Stomach smooth muscle (tissue), 2 donors: ENCODE data around the gene ZNF541.
"Not testable (repeated sequence)": the region's sequence is repeated elsewhere in the genome, so short reads cannot be mapped to it uniquely, and the experiment has no call there.

Experiments
- H3K27ac ChIP-seq: one replicate; pipeline ENCODE4 v1.7.0; 2013; ENCODE audit warnings: mild to moderate bottlenecking, low read length, inconsistent platforms
- H3K27me3 ChIP-seq, 2 donors: one replicate each; pipeline ENCODE4 v1.7.0; 2013; ENCODE audit warnings: low read length in 2 of 2; ENCODE audit not compliant: insufficient read depth in 2 of 2, control insufficient read depth in 1 of 2
- H3K36me3 ChIP-seq, 2 donors: one replicate each; pipeline ENCODE4 v1.7.0; 2013; ENCODE audit warnings: low read length in 2 of 2; ENCODE audit not compliant: control insufficient read depth in 2 of 2, insufficient read depth in 2 of 2
- H3K4me1 ChIP-seq: one replicate; pipeline ENCODE4 v1.7.0; 2013; ENCODE audit warnings: low read length; ENCODE audit not compliant: control insufficient read depth, insufficient read depth
- H3K4me3 ChIP-seq, 2 donors: one replicate each; pipeline ENCODE4 v1.7.0; 2013; ENCODE audit warnings: low read length in 2 of 2
- H3K9ac ChIP-seq, 2 donors: one replicate each; pipeline ENCODE4 v1.7.0; 2013; ENCODE audit warnings: low read length in 2 of 2, mild to moderate bottlenecking in 1 of 2
- H3K9me3 ChIP-seq, 2 donors: one replicate each; pipeline ENCODE4 v1.7.0; 2013; ENCODE audit warnings: low read length in 2 of 2; ENCODE audit not compliant: control insufficient read depth in 2 of 2
- donor health status: healthy.
- donor health status: Pancreatic carcinoma.

The ZNF541 gene

DNA sequence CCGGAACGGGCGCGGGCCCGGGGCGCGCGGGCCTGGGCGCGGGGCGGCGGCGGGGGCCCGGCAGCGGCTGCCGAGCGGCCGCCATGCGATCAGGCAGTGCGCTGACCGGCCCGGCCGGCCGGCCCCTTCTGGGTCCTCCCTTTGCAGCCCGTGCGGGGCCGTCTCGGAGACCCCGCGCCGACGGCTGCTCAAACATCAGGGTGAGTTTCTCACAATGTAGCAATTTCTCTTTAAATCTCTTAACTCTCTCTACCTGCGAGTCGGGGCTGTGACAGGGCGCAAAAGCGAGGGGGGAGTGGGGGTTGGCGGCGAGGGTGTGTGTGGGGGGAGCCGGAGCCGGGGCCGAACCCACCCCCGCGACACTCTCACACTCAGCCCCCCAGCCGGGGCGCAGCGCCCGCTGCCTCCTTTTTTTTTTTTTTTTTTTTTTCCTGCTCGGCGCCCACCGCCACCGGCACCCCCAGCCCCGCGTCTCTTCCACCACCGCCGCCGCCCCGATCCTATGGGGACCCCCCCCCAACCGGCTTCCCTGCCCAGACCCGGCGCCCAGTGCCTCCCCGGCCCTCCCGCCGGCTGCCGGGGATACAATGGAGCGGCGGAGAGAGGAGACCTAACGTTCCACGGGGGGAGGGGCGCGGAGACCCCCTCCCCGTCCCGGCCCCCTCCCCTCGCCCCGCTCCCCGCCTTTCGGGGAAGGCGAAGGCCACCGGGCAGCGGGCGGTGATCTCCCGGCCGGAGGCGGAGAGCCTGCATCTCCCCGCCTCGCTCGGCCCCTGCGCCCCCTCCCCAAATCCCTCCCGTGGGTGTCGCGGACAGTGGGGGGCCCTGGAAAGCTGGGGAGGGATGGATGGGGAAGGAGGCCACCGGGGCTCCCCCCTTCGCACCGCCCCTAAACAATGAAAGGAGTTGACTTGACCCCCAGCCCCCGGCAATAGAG, 36.3 kb upstream of the ZNF541 start, which contains the start of gene BICRA:
Gene BICRA, plus strand, starts transcription at position 166 of the 937 bp plus-strand sequence. CDS start 64,441 bp downstream, outside the sequence.
- Histone ChIP-seq H3K36me3 (no peaks in the 10 kb centered on the region), H3K9me3 (no peaks in the 10 kb centered on the region), H3K4me3 (peak within 1 kb of the TSS; percentile 85 to 92), H3K27me3 (no peaks in the 10 kb centered on the region), H3K4me1 (peaks cover 43% of the 10 kb centered on the region), H3K9ac (peak within 1 kb of the TSS; percentile 94 to 98), H3K27ac (peak within 1 kb of the TSS; percentile 97)

DNA sequence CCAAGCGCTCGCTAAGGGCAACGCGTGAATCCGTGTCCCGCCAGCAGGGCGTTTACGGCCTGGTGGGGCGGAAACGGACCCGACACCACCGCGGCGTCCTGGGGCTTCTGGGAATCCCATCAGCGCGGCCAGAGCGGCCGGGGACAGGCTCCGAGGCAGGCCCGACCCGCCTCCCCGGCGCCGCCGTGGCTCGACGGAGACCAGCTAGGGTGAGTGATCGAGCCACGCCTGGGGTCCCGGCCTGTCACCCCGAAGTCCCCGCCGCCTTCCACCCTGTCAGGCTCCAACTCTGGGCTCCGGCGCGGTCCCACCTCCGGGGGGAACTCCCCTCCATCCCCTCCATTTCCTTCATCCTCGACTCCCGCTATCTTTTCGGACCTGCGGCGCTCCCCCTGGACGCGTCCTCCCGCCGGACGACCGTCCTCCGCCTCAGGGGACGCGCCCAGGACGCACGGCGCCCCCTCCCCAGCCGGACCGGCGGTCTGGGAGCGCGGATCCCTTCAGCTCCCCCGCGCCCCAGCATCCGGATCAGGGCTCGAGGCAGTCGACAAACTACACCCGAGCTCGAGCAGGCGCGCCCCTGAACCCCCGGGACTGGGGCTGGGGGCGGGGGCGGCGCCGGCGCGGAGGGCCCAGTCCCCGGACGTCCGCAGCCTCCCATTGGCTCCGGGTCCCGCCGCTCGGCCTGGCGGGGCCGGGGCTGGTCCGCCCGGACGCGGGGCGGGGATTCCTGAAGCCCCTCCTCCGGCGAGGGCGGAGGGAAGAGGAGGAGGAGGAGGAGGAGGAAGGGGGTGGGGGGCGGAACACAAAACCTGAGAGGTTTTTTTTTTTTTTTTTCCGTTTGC, 35.3 kb upstream of the ZNF541 start:
- Histone ChIP-seq H3K27me3 (no peaks in the 10 kb centered on the region), H3K4me3 (peak overlapping the region; percentile 85 to 92), H3K36me3 (no peaks in the 10 kb centered on the region), H3K9ac (peak overlapping the region; percentile 94 to 98), H3K4me1 (peaks cover 35% of the 10 kb centered on the region), H3K9me3 (no peaks in the 10 kb centered on the region), H3K27ac (peak overlapping the region; percentile 97)

DNA sequence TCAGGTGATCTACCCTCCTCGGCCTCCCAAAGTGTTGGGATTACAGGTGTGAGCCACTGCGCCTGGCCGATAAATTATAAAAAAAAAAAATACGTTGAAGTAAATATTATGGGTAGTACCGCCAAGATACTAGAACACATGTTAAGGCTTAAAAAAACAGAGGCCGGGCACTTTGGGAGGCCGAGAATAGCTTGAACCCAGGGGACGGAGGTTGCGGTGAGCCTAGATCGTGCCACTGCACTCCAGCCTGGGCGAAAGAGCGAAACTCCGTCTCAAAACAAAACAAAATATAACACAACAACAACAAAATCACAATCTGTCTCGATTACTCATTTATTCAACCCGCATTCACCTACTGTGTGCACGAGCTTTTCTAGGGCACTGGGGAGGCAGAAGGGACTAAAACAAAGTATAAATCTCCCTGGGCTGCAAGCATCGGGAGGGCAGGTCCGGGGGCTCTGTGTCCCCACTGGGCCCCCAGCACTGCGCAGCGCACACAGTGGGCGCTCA, 34.7 kb upstream of the ZNF541 start:
- H3K9me3 ChIP-seq = no peaks in the 10 kb centered on the region

DNA sequence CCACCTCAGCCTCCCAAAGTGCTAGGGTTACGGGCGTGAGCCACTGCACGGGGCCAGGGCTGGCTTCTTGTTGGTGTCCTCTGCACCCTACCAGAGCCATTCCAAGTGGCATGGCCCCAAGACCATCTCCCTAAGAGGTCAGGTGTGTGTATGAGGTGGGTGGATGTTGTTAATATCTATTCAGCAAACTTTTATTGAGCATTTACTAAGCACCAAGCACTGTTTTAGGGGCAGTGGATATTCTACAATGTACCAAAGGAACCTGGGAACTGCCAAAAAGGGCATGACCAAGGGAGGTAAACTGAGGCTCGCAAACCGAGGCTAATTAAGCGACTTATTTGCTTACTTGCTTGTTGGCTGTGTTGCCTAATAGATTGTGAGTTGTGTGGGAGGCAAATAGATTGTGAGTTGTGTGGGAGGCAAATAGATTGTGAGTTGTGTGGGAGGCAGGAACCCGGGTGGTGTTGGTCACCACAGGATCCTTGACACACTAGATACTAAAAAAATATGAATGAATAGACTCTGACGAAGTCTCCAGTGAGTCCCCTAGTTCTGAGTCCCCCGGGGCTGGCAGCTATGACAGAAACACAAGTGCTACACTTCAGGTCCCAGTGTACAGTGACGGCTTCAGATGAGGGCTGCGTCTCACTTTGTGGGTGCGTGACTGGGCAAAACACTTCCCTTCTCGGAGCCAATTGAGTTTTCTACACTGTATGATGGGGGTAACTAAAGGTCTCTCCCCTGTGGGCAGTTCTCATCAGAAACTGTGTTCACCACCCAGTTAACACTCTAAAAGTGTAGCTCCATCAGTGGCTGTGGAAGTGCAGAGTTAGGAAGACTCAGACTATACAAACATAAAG, 31.0 kb upstream of the ZNF541 start:
- Histone ChIP-seq H3K27ac (no peak overlapping the region), H3K4me1 (peaks cover 15% of the 10 kb centered on the region), H3K36me3 (no peaks in the 10 kb centered on the region), H3K4me3 (no peak overlapping the region), H3K9me3 (no peaks in the 10 kb centered on the region), H3K9ac (no peak overlapping the region), H3K27me3 (no peaks in the 10 kb centered on the region)

More for the DNA sequence above, 34.7 kb upstream of the ZNF541 start:
- Histone ChIP-seq H3K27ac (peak overlapping the region; percentile 97), H3K4me3 (peak overlapping the region; percentile 85 to 92), H3K36me3 (no peaks in the 10 kb centered on the region), H3K9ac (peak overlapping the region; percentile 94 to 98), H3K27me3 (no peaks in the 10 kb centered on the region), H3K4me1 (peaks cover 28% of the 10 kb centered on the region)

DNA sequence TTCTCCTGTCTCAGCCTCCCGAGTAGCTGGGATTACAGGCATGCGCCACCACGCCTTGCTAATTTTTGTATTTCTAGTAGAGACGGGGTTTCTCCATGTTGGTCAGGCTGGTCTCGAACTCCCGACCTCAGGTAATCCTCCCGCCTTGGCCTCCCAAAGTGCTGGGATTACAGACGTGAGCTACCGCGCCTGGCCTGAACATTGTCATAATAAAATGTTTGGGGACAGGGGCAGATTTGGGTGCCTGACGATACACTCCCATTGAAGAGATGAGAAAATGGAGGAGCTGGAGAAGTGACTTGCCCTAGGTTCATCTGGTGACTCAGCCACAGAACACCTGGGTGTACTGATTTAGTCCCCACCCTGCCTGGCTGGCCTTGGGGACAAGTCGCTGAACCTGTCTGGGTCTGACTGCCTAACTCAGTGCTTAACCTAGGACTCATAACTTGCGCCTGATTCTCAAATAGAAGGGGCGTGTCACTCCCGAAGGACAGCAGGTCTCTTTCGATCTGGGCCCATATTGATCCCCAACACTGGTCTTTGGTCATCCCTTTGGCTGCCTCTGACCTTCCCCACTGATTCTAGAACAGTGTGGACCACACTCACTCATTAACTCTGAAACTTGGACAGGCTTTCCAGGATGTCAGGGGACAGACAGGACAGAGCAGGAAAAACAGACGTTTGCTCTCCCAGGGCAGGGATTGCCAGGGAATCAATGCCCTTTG, 28.4 kb upstream of the ZNF541 start:
- H3K9ac ChIP-seq = peak overlapping the region in 1 of 2 donors; percentile 79
- peak overlapping the region; percentile 83 for H3K4me3 ChIP-seq
- no peaks in the 10 kb centered on the region for H3K9me3 ChIP-seq
- H3K27ac ChIP-seq = peak overlapping the region; percentile 89
- H3K36me3 ChIP-seq = no peaks in the 10 kb centered on the region
- peaks cover 19% of the 10 kb centered on the region for H3K4me1 ChIP-seq
- H3K27me3 ChIP-seq = no peaks in the 10 kb centered on the region

DNA sequence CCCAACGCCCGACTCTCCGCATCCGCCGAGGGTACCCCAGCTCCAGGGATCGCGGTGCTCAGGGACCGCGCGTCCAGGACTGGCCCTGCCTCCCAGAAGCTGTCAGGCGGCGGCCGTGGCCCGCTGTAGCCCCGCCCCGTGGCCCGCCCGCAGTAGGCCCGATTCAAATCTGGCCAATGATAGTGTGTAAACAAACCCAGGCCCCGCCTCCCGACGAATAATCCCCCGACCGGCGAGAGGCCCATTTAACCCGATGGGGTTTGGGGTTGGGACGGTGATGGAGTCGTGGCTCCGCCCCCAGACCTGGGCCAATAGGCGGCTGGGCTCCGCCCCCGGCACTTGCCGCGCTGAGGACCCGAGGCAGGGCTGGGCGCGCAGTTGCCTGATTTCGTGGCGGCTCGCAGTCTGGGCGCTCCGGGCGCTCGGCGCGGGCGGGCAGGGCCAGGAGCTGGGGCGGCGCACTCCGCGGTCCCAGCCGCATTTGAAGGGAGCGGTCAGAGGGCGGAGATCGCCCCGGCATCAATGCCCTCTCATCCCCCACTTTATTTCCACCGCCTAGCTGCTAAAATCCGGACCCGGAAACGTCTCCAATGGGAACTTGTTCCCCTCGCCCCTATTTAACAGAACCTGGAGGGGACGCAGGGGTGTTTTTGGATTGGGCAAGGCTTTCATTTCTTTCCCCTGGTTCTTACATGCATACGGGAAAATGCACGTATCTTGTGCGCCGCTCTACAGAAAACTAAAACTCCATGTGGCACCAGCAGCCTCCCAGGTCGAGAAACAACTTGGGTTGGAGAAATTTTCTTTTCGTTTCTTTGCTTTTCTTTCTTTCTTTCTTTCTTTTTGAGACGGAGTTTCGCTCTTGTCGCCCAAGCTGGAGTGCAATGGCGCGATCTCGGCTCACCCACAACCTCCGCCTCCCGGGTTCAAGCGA, 27.6 kb upstream of the ZNF541 start:
- Histone ChIP-seq H3K4me1 (peaks cover 19% of the 10 kb centered on the region), H3K36me3 (no peaks in the 10 kb centered on the region), H3K9me3 (no peaks in the 10 kb centered on the region), H3K9ac (peak overlapping the region; percentile 79 to 89), H3K4me3 (peak overlapping the region; percentile 83), H3K27ac (peak overlapping the region; percentile 89), H3K27me3 (no peaks in the 10 kb centered on the region)

DNA sequence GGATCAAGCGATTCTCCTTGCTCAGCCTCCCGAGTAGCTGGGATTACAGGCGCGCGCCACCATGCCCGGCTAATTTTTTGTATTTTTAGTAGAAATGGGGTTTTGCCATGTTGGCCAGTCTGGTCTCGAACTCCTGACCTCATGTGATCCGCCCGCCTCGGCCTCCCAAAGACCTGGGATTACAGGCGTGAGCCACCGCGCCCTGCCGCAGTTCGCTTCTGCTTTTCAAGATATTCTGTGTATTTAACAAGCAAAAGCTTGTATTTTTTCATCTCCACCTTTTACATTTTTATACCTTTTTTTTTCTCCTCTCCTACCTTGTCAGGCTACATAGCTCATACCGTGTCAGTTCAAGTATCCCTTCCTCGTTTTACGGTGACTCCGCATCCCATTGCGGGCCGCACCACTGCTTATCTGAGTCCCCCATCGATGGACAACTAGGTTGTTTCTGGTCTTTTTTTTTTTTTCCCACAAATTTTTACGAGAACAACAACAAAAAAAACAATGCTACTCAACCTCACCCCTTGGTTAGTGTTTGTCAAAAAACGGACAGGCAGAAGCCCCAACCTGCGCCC, 26.8 kb upstream of the ZNF541 start:
- H3K9me3 ChIP-seq, H3K36me3 ChIP-seq, H3K27me3 ChIP-seq: not testable (repeated sequence)
- Histone ChIP-seq H3K27ac (peak overlapping the region; percentile 89), H3K4me3 (peak overlapping the region; percentile 67 to 72), H3K9ac (peak overlapping the region; percentile 55 to 71), H3K4me1 (peaks cover 19% of the 10 kb centered on the region)

DNA sequence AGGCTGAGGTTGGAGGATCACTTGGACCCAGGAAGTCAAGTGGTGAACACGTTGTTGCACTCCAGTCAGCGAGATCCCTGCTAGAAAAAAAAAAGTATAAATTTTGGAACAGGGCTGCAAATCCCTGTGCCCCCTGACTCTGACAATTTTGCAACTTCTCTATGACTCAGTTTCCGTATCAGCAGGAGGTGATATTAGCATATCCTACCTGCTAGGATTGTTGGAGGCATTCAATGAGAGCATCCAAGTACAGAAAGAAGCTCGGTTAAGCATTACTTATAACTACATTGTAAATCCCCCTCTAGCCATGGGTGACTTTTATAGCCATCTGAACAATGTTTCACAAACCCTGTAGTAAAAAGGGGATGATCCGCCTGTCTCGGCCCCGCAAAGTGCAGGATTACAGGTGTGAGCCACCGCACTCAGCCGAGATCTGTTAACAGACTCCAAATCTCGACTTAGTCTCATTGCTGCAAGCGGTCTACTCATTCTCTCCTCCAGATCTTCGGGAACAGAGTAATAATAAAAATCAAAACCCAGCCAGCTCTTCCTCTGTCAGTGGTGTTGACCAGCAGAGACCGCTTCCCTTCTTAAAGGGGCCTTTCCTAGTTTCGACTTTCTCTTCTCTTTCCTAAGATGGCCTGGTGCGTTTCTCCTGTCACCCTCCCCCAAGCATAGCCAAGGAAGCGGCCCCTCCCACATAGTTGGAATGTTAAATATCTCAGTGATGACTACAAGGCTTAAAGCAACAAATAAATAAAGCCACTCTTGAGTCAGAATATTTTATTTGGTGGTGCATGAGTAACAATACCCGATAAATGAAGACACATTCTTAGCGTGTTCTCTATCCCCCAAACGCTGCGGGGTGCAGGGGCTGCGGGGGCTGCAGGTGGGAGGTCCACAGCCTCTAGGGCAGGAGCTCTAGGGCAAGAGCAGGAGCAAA, 25.7 kb upstream of the ZNF541 start:
- peak overlapping the region; percentile 69 to 81 for H3K9ac ChIP-seq
- H3K36me3 ChIP-seq = no peaks in the 10 kb centered on the region
- H3K4me1 ChIP-seq = peaks cover 19% of the 10 kb centered on the region
- peak overlapping the region; percentile 65 to 74 for H3K4me3 ChIP-seq
- H3K27ac ChIP-seq = peak overlapping the region; percentile 89
- no peaks in the 10 kb centered on the region for H3K27me3 ChIP-seq
- no peaks in the 10 kb centered on the region for H3K9me3 ChIP-seq
